ENCODE results near the gene COL25A1. TPM values are rescaled to one million over a fixed set of nuclear protein-coding genes. Genes with fewer than 3 reads are reported as not detected.

COL25A1 gene
- total and polyA plus RNA-seq, 2 experiments from 2014 or later, result 0.25 TPM; not detected in 1

GRCh38 chr4:109010521-109010920 lies 291.9 kb downstream of the COL25A1 start:
- Histone ChIP-seq H3K9me2 (ENCODE audit: insufficient read depth) (no peaks in the 10 kb centered on the region), H3K79me2 (ENCODE audit: insufficient read depth) (no peaks in the 10 kb centered on the region), H3K36me3 (ENCODE audit: low read depth) (no peaks in the 10 kb centered on the region), H3K27ac (no peak overlapping the region), H3F3A (ENCODE audit: insufficient read depth) (peaks cover 5% of the 10 kb centered on the region), H3K9ac (no peak overlapping the region), H3K4me2 (ENCODE audit: unreplicated experiment) (peak overlapping the region; percentile 53), H3K9me3 (ENCODE audit: low read depth) (no peaks in the 10 kb centered on the region), H3K27me3 (replicated peaks; ENCODE audit: insufficient read depth) (peaks cover 5% of the 10 kb centered on the region; the same call in 1 of the 2 replicates), H3K4me1 (ENCODE audit: insufficient read depth) (peaks cover 18% of the 10 kb centered on the region), H3K4me3 (no peak overlapping the region), H4K20me1 (ENCODE audit: insufficient read depth) (no peaks in the 10 kb centered on the region), H2AFZ (no peak overlapping the region)
- no peak for TF ChIP-seq EZH2 (IDR thresholded peaks at IDR 0.05; ENCODE audit: insufficient read depth, poor library complexity, severe bottlenecking)
- TF ChIP-seq EZH2phosphoT487 (IDR thresholded peaks at IDR 0.05; ENCODE audit: insufficient read depth, low read depth), result no peak
- in situ Hi-C loops (cut with MboI), result no loop called here
- no peak for DNase-seq
- 39 to 44% methylated on average over 2 of the region's 2 CpGs for WGBS, 2 experiments (ENCODE audit: low coverage in 1 of 2, low lambda C conversion rate in 2 of 2, missing lambda C conversion rate in 2 of 2)

- peaks cover 5% of the 10 kb centered on the region for H3F3A ChIP-seq (ENCODE audit: insufficient read depth)
- in situ Hi-C loops (cut with MboI), result no loop called here
- H3K9me3 ChIP-seq (ENCODE audit: low read depth), result no peaks in the 10 kb centered on the region
- WGBS, 2 experiments (ENCODE audit: low coverage in 1 of 2, low lambda C conversion rate in 2 of 2, missing lambda C conversion rate in 2 of 2), result 0 to 4% methylated on average over 1 of the region's 1 CpG
- H4K20me1 ChIP-seq (ENCODE audit: insufficient read depth), result no peaks in the 10 kb centered on the region
- no peak overlapping the region for H3K4me3 ChIP-seq
- H3K4me2 ChIP-seq (ENCODE audit: unreplicated experiment), result peak overlapping the region; percentile 53
- TF ChIP-seq EZH2 (IDR thresholded peaks at IDR 0.05; ENCODE audit: insufficient read depth, poor library complexity, severe bottlenecking) (no peak), EZH2phosphoT487 (IDR thresholded peaks at IDR 0.05; ENCODE audit: insufficient read depth, low read depth) (no peak)
- H3K9ac ChIP-seq, result no peak overlapping the region
- no peak overlapping the region for H3K27ac ChIP-seq
- no peak overlapping the region for H2AFZ ChIP-seq
- H3K36me3 ChIP-seq (ENCODE audit: low read depth), result no peaks in the 10 kb centered on the region
- H3K9me2 ChIP-seq (ENCODE audit: insufficient read depth), result no peaks in the 10 kb centered on the region
- H3K4me1 ChIP-seq (ENCODE audit: insufficient read depth), result peaks cover 21% of the 10 kb centered on the region
- H3K27me3 ChIP-seq (replicated peaks; ENCODE audit: insufficient read depth), result peaks cover 2% of the 10 kb centered on the region; the same call in 1 of the 2 replicates
- peak; percentile 84 for DNase-seq
- no peaks in the 10 kb centered on the region for H3K79me2 ChIP-seq (ENCODE audit: insufficient read depth)
Measured at GRCh38 chr4:109009909-109010308, 292.5 kb downstream of the COL25A1 start.

GRCh38 chr4:109007976-109008375 lies 294.5 kb downstream of the COL25A1 start:
- H2AFZ ChIP-seq, result no peak overlapping the region
- H3K27ac ChIP-seq, result no peak overlapping the region
- H3K9me2 ChIP-seq (ENCODE audit: insufficient read depth), result no peaks in the 10 kb centered on the region
- H3K9ac ChIP-seq, result no peak overlapping the region
- no peaks in the 10 kb centered on the region for H3K79me2 ChIP-seq (ENCODE audit: insufficient read depth)
- in situ Hi-C loops (cut with MboI), result no loop called here
- no peaks in the 10 kb centered on the region for H3K36me3 ChIP-seq (ENCODE audit: low read depth)
- no peaks in the 10 kb centered on the region for H3K9me3 ChIP-seq (ENCODE audit: low read depth)
- peaks cover 5% of the 10 kb centered on the region for H3F3A ChIP-seq (ENCODE audit: insufficient read depth)
- no peaks in the 10 kb centered on the region for H4K20me1 ChIP-seq (ENCODE audit: insufficient read depth)
- H3K4me2 ChIP-seq (ENCODE audit: unreplicated experiment), result no peak overlapping the region
- DNase-seq, result no peak
- WGBS, 2 experiments (ENCODE audit: low coverage in 1 of 2, low lambda C conversion rate in 2 of 2, missing lambda C conversion rate in 2 of 2), result 84 to 91% methylated on average over 2 of the region's 2 CpGs
- TF ChIP-seq EZH2phosphoT487 (IDR thresholded peaks at IDR 0.05; ENCODE audit: insufficient read depth, low read depth) (no peak), EZH2 (IDR thresholded peaks at IDR 0.05; ENCODE audit: insufficient read depth, poor library complexity, severe bottlenecking) (no peak)
- H3K27me3 ChIP-seq (replicated peaks; ENCODE audit: insufficient read depth), result no peaks in the 10 kb centered on the region
- H3K4me1 ChIP-seq (ENCODE audit: insufficient read depth), result peaks cover 21% of the 10 kb centered on the region
- H3K4me3 ChIP-seq, result no peak overlapping the region

- Histone ChIP-seq H2AFZ (no peak overlapping the region), H3K36me3 (ENCODE audit: low read depth) (no peaks in the 10 kb centered on the region), H3F3A (ENCODE audit: insufficient read depth) (peaks cover 4% of the 10 kb centered on the region), H4K20me1 (ENCODE audit: insufficient read depth) (no peaks in the 10 kb centered on the region), H3K79me2 (ENCODE audit: insufficient read depth) (no peaks in the 10 kb centered on the region), H3K9me2 (ENCODE audit: insufficient read depth) (no peaks in the 10 kb centered on the region), H3K4me2 (ENCODE audit: unreplicated experiment) (no peak overlapping the region), H3K27me3 (replicated peaks; ENCODE audit: insufficient read depth) (no peaks in the 10 kb centered on the region), H3K27ac (no peak overlapping the region), H3K9ac (no peak overlapping the region), H3K9me3 (ENCODE audit: low read depth) (no peaks in the 10 kb centered on the region), H3K4me1 (ENCODE audit: insufficient read depth) (peaks cover 20% of the 10 kb centered on the region), H3K4me3 (no peak overlapping the region)
- peak; percentile 62 for DNase-seq
- in situ Hi-C loops (cut with MboI), result no loop called here
- TF ChIP-seq EZH2 (IDR thresholded peaks at IDR 0.05; ENCODE audit: insufficient read depth, poor library complexity, severe bottlenecking) (no peak), EZH2phosphoT487 (IDR thresholded peaks at IDR 0.05; ENCODE audit: insufficient read depth, low read depth) (no peak)
- WGBS, 2 experiments (ENCODE audit: low coverage in 1 of 2, low lambda C conversion rate in 2 of 2, missing lambda C conversion rate in 2 of 2), result 36 to 37% methylated on average over 1 of the region's 1 CpG
Measured at GRCh38 chr4:109005523-109005922, 296.9 kb downstream of the COL25A1 start.

GRCh38 chr4:109004418-109004817 lies 298.0 kb downstream of the COL25A1 start:
- in situ Hi-C loops (cut with MboI), result no loop called here
- Histone ChIP-seq H4K20me1 (ENCODE audit: insufficient read depth) (no peaks in the 10 kb centered on the region), H3F3A (ENCODE audit: insufficient read depth) (no peaks in the 10 kb centered on the region), H3K27me3 (replicated peaks; ENCODE audit: insufficient read depth) (no peaks in the 10 kb centered on the region), H3K4me1 (ENCODE audit: insufficient read depth) (peaks cover 9% of the 10 kb centered on the region), H3K9ac (no peak overlapping the region), H3K9me3 (ENCODE audit: low read depth) (no peaks in the 10 kb centered on the region), H3K79me2 (ENCODE audit: insufficient read depth) (no peaks in the 10 kb centered on the region), H3K4me3 (no peak overlapping the region), H2AFZ (no peak overlapping the region), H3K4me2 (ENCODE audit: unreplicated experiment) (no peak overlapping the region), H3K36me3 (ENCODE audit: low read depth) (no peaks in the 10 kb centered on the region), H3K9me2 (ENCODE audit: insufficient read depth) (no peaks in the 10 kb centered on the region), H3K27ac (no peak overlapping the region)
- 73 to 79% methylated on average over 4 of the region's 4 CpGs for WGBS, 2 experiments (ENCODE audit: low coverage in 1 of 2, low lambda C conversion rate in 2 of 2, missing lambda C conversion rate in 2 of 2)
- no peak for TF ChIP-seq EZH2 (IDR thresholded peaks at IDR 0.05; ENCODE audit: insufficient read depth, poor library complexity, severe bottlenecking)
- DNase-seq, result no peak
